ENCODE results near the gene SDCBP2. TPM values are rescaled to one million over a fixed set of nuclear protein-coding genes. Genes with fewer than 3 reads are reported as not detected.

SDCBP2 gene
- total RNA-seq, 2 experiments from 2014 or later, result 1.9 to 2.0 TPM

DNA sequence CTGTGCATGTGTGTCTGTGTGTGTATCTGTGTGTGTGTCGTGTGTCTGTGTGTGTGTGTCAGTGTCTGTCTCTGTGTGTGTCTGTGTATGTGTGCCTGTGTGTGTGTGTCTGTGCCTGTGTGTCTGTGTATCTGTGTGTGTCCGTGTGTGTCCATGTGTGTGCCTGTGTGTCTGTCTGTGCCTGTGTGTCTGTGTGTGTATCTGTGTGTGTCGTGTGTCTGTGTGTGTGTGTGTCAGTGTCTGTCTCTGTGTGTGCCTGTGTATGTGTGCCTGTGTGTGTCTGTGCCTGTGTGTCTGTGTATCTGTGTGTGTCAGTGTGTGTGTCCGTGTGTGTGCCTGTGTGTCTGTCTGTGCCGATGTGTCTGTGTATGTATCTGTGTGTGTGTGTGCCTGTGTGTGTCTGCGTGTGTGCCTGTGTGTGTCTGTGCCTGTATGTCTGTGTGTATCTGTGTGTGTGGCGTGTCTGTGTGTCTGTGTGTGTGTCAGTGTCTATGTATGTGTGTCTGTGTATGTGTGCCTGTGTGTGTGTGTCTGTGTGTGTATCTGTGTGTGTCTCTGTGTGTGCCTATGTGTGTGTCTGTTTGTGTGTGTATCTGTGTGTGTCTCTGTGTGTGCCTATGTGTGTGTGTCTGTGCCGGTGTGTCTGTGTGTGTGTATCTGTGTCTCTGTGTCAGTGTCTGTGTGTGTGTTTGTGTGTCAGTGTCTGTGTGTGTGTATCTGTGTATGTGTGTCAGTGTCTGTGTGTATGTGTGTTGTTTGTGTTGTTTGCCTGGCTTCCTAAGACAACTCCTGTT is 51.2 kb downstream of the SDCBP2 start:
- Mint-ChIP-seq H3K36me3 (ENCODE audit: low read depth) (no peaks in the 10 kb centered on the region), H3K4me1 (ENCODE audit: low read depth) (peaks cover 7% of the 10 kb centered on the region), H3K27ac (no peak overlapping the region), H3K27me3 (ENCODE audit: low read depth) (no peaks in the 10 kb centered on the region), H3K4me3 (no peak overlapping the region), H3K9me3 (ENCODE audit: insufficient read depth) (no peaks in the 10 kb centered on the region)
- no peak for ATAC-seq
- peak; percentile 13 for DNase-seq
- POLR2A ChIA-PET, result no interaction called here
- CTCF ChIA-PET, result no interaction called here

DNA sequence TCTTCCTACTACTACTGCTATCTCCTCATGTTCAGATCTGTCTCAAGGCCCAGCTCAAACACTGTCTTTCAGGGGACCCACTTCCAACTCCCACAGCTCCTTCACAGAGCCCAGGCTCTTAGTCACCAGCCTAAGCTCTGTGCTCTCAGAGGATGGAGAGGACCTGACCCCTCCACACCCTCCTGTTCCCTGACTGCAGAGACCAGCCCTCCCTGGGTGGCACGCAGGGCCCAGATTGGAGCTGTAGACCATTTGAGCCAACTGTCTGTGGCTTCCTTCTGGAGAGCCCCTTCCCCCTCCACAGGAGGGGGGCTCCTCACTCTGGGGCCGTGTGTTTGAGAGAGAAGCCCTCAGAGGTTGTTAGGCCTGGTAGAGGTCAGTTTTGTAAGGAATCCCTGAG is 53.0 kb downstream of the SDCBP2 start:
- DNase-seq (peak; percentile 12), ATAC-seq (no peak)

DNA sequence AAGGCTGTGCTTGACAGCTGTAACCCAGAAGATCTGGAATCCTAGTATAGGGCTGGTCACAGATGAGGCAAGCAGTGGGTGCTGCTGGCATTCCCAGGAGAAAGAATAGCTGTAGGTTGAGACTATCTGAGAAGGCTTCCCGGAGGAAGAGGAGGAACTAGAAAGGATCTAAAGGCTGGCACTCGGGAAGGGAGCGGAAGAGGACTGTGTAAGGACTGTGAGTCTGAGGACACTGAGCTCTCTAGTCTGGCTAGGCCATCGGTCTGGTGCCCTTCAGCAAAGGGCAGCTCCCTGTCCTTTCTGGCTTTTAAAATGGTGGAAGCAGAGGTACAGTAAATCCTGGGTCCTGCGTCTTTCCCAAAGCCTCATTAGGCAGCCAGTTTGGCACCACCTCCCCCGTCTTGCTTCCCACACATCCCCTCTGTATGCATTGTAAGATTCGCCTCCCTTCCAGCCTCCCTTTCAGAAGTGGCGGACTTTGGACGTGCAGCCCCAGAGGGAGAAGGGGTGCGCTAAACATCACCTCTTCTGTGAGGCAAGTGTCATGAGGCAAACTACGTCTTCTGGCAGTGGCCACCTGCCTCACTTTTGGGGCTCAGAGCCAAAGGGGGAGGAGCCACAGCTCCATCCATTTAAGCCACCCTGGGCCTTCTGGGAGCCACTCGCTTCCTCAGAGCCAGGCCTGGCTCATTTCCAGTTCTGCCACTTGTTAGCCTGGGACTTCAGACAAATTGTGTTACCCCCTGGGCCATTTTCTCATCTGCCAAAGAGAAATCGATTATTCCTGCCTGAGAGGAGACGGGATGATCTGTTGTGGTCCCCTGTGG is 54.2 kb downstream of the SDCBP2 start:
- no peaks in the 10 kb centered on the region for H3K36me3 Mint-ChIP-seq (ENCODE audit: low read depth)
- H3K4me1 Mint-ChIP-seq (ENCODE audit: low read depth), result peaks cover 2% of the 10 kb centered on the region
- H3K27ac Mint-ChIP-seq, result no peak overlapping the region
- POLR2A ChIA-PET, result interaction anchor here (0.6 to 1.5 kb wide), 4 partner anchors 9 to 431 kb away, joined by 3 to 6 read pairs (median 3); partner anchors contain the start of gene SNPH
- H3K9me3 Mint-ChIP-seq (ENCODE audit: insufficient read depth), result no peaks in the 10 kb centered on the region
- DNase-seq (peak; percentile 17), ATAC-seq (no peak)
- CTCF ChIA-PET, result interaction anchor here (1.4 kb wide), 1 partner anchor 27 kb away, joined by 3 read pairs; no protein-coding TSS in a partner anchor
- no peaks in the 10 kb centered on the region for H3K27me3 Mint-ChIP-seq (ENCODE audit: low read depth)
- H3K4me3 Mint-ChIP-seq, result no peak overlapping the region

More for the DNA sequence above, 53.0 kb downstream of the SDCBP2 start:
- ChIA-PET CTCF (no interaction called here), POLR2A (interaction anchor here (1.5 kb wide), 1 partner anchor 10 kb away, joined by 6 read pairs; the partner anchor contains the start of gene SNPH)
- no peaks in the 10 kb centered on the region for H3K27me3 Mint-ChIP-seq (ENCODE audit: low read depth)
- H3K27ac Mint-ChIP-seq, result peak overlapping the region; percentile 1
- peaks cover 2% of the 10 kb centered on the region for H3K4me1 Mint-ChIP-seq (ENCODE audit: low read depth)
- H3K4me3 Mint-ChIP-seq, result no peak overlapping the region
- H3K9me3 Mint-ChIP-seq (ENCODE audit: insufficient read depth), result no peaks in the 10 kb centered on the region
- H3K36me3 Mint-ChIP-seq (ENCODE audit: low read depth), result no peaks in the 10 kb centered on the region

DNA sequence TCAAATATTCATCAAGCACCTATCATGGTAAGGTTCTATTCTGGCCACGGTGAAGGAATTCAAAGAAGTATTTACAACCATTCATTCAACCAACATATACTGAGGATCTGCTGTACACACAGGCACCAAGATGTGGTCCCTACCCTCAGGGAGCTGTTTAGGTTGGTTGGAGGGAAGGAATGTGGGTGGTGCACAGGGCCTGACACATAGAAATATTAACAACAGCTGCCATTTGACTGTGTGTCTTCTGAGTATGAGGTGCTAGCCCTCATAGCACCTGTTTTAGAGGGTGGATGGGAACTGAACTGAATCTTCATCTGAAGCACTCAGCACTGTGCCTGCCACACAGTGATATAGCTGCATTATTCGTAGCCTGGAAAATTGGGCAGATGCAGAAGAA is 55.6 kb downstream of the SDCBP2 start:
- peaks cover 2% of the 10 kb centered on the region for H3K36me3 Mint-ChIP-seq (ENCODE audit: low read depth)
- H3K4me1 Mint-ChIP-seq (ENCODE audit: low read depth), result peaks cover 2% of the 10 kb centered on the region
- DNase-seq (peak; percentile 14), ATAC-seq (no peak)
- no peak overlapping the region for H3K27ac Mint-ChIP-seq
- ChIA-PET POLR2A (interaction anchor here (1.0 kb wide), 1 partner anchor 32 kb away, joined by 3 read pairs; no protein-coding TSS in a partner anchor), CTCF (interaction anchor here (1.1 to 1.7 kb wide), 4 partner anchors 8 to 231 kb away, joined by 3 to 4 read pairs (median 4); no protein-coding TSS in a partner anchor)
- H3K9me3 Mint-ChIP-seq (ENCODE audit: insufficient read depth), result no peaks in the 10 kb centered on the region
- H3K27me3 Mint-ChIP-seq (ENCODE audit: low read depth), result no peaks in the 10 kb centered on the region
- no peak overlapping the region for H3K4me3 Mint-ChIP-seq

DNA sequence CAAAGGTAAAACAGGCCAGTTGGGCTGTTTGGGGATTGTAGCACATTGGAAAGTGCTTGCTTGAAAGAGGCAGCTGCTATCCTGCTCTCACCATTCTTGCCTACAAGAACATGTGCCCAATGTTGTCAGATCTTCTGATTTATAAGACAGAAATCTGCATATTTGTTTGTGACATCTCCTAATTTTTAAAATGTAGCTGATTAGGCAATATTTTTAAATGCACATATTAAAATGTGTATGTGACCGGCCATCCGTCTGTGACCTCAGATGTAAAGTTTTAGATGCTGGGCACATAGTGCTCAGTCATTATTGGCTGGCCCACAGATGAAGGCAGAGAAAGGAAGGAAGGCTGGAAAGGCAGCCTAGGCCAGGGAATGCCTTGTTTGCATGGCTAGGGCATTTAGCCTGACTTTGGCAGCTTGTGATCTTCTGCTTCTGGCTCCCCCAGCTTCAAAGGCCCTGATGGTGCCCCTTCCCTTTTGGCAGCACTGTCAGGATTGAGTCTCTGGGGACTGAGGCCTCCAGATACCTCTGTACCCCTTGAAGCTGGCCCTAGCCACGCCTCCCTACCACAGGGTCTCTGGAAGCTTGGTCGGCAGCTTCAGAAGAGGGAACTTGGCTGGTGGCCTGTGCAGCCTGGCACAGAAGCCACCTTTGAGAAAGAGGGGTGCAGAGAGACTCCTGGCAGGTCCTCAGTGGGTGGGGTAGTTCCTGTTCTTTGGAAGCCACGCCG is 56.4 kb downstream of the SDCBP2 start:
- Mint-ChIP-seq H3K27ac (no peak overlapping the region), H3K4me1 (ENCODE audit: low read depth) (peaks cover 7% of the 10 kb centered on the region), H3K27me3 (ENCODE audit: low read depth) (no peaks in the 10 kb centered on the region), H3K4me3 (no peak overlapping the region), H3K36me3 (ENCODE audit: low read depth) (peaks cover 2% of the 10 kb centered on the region), H3K9me3 (ENCODE audit: insufficient read depth) (no peaks in the 10 kb centered on the region)
- no peak for ATAC-seq
- DNase-seq, result peak; percentile 6
- POLR2A ChIA-PET, result no interaction called here
- CTCF ChIA-PET, result interaction anchor here (0.6 to 1.7 kb wide), 5 partner anchors 9 to 504 kb away, joined by 3 to 4 read pairs (median 4); no protein-coding TSS in a partner anchor

DNA sequence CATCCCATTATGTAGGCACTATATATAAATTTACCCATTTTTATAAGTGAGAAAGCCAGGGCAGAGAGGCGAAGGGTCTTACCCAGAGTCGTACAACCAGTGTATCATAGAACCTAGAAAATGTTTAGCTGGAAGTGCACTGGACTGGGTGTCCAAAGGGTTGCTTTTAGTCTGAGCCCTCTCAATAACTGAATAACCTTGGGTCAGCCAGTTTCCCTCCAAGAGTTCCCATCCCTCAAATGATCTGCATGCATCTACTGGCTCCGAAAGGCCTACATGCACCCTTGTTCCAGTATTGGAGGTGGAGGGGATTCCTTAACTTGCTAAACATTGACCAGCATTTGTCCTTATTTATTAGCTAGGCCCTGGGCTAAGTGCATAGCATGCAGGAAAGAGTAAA is 59.1 kb downstream of the SDCBP2 start:
- ATAC-seq (no peak), DNase-seq (peak; percentile 12)
- no peaks in the 10 kb centered on the region for H3K9me3 Mint-ChIP-seq (ENCODE audit: insufficient read depth)
- ChIA-PET POLR2A (interaction anchor here (1.1 kb wide), 1 partner anchor 22 kb away, joined by 5 read pairs; no protein-coding TSS in a partner anchor), CTCF (interaction anchor here (1.2 to 2.1 kb wide), 2 partner anchors 42 to 45 kb away, joined by 3 to 5 read pairs; no protein-coding TSS in a partner anchor)
- no peak overlapping the region for H3K4me3 Mint-ChIP-seq
- H3K27me3 Mint-ChIP-seq (ENCODE audit: low read depth), result no peaks in the 10 kb centered on the region
- H3K36me3 Mint-ChIP-seq (ENCODE audit: low read depth), result peaks cover 2% of the 10 kb centered on the region
- H3K4me1 Mint-ChIP-seq (ENCODE audit: low read depth), result peaks cover 27% of the 10 kb centered on the region
- no peak overlapping the region for H3K27ac Mint-ChIP-seq

DNA sequence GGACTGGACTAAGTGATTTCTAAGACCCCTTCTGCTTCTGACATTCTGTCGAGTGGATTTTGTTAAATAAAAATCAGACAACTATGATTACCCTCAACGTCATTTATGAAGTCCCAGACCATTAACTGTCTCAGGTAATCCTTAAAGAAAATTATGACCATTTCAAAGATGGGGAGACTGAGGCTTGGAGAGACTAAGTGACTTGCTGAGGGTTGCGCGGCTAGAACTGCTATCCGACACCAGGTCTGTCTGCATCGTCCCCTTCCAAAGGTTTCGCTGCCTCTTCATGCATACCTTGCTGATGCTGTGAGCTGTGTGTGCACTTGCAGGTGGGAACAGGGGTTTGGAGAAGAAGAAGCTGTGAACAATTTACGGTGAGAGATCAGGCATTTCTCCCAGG is 59.7 kb downstream of the SDCBP2 start:
- H3K9me3 Mint-ChIP-seq (ENCODE audit: insufficient read depth), result no peaks in the 10 kb centered on the region
- ChIA-PET CTCF (no interaction called here), POLR2A (no interaction called here)
- H3K36me3 Mint-ChIP-seq (ENCODE audit: low read depth), result peaks cover 2% of the 10 kb centered on the region
- peaks cover 31% of the 10 kb centered on the region for H3K4me1 Mint-ChIP-seq (ENCODE audit: low read depth)
- no peaks in the 10 kb centered on the region for H3K27me3 Mint-ChIP-seq (ENCODE audit: low read depth)
- DNase-seq (no peak), ATAC-seq (no peak)
- no peak overlapping the region for H3K27ac Mint-ChIP-seq
- no peak overlapping the region for H3K4me3 Mint-ChIP-seq

DNA sequence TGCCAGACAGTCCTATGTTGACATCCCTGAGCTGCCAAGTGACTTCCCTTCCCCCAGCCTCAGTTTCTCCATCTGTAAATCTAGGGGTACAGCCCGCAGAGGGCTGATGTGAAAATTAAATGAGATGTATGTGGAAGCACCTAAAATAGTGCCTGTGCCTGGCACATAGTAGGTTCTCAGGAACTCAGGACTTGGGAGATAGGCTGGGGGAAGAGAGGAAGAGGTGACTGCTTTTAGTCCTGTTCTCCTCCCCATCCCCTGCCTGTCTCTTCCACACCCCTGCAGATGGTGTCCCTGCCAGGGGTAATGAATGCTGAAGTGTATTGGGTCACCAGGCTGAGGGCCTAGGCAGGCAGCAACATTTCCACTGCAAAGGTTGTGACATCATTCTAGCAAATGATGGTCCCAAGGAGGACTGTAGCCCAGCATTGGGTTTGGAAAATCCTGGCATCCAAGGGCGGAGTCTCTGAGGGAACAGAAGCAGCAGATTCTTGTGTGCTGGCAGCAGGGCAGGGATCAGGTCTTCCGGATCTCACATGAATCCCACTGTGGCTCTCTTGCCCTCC is 61.0 kb downstream of the SDCBP2 start:
- Mint-ChIP-seq H3K4me3 (no peak overlapping the region), H3K36me3 (ENCODE audit: low read depth) (peaks cover 8% of the 10 kb centered on the region), H3K4me1 (ENCODE audit: low read depth) (peaks cover 39% of the 10 kb centered on the region), H3K27ac (peak overlapping the region; percentile 50), H3K9me3 (ENCODE audit: insufficient read depth) (peaks cover 6% of the 10 kb centered on the region), H3K27me3 (ENCODE audit: low read depth) (no peaks in the 10 kb centered on the region)
- ChIA-PET POLR2A (no interaction called here), CTCF (no interaction called here)
- DNase-seq (no peak), ATAC-seq (no peak)

DNA sequence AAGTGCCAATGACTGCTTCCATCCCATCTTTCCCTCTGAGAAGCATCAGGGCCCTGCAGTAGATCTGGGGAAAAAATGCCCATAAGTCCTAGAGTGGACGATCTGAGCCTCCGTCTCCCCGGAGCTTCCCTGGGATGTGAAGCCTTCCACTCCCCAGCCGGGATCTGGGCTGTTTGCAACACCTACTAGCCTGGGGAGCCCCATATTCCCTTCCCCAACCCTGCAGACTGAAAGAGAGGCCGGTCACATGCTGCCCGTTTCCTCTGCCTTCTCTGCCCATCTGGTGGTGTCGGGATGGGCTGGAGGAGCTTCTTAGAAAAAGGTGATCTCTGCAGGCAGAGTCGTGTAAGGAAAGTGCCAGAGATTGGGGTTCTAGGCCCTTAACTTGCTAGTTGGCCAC is 61.8 kb downstream of the SDCBP2 start:
- ChIA-PET POLR2A (interaction anchor here (1.1 to 1.3 kb wide), 2 partner anchors 13 to 14 kb away, joined by 3 read pairs; no protein-coding TSS in a partner anchor), CTCF (interaction anchor here (1.6 kb wide), 1 partner anchor 12 kb away, joined by 4 read pairs; no protein-coding TSS in a partner anchor)
- Mint-ChIP-seq H3K4me3 (peak overlapping the region; percentile 88), H3K27ac (no peak overlapping the region), H3K36me3 (ENCODE audit: low read depth) (peaks cover 11% of the 10 kb centered on the region), H3K9me3 (ENCODE audit: insufficient read depth) (peaks cover 13% of the 10 kb centered on the region), H3K27me3 (ENCODE audit: low read depth) (no peaks in the 10 kb centered on the region), H3K4me1 (ENCODE audit: low read depth) (peaks cover 39% of the 10 kb centered on the region)
- no peak for ATAC-seq
- DNase-seq, result no peak

DNA sequence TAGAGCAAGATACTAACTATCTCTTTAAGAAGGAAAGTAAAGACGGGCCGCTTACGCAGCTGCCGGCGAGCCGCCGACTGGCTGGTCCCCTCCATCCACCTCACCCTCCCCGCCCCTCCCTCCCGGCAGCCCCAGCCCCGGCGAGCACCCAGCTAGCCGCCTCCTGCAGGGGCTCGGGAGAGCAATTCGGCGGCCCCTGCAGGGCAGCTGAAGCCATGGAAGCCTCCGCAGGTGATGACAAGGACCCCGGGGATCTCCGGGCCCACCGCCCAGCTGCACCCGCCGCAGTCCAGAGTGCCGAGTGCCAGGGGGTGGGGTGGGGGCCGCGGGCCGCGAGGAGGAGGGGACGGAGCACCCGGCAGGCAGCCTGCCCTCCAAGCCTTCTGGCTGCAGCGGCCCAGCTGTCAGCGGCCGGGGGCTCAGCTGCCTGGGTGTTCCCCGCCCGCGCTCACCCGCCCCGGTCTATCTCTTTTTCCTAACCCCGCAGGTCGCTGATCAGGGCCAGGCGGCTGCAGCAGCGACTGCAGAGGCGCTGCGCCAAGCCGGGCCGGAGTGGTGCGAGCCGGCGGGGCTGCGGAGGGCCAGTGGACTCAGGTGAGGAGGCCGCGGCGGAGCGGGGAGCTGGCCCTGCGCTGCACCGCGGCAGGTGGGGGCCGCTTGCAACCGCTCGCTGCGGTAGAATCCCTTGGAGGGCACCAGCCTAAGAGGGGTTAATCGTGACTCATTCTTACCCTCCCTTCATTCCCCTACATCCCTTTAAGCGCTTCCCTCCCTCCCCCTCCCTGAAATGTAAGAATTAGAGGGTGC is 62.6 kb downstream of the SDCBP2 start, which contains the start of gene SNPH:
TSS of gene SNPH (plus strand) at position 128 of the 807 bp plus-strand sequence. CDS start 29,946 bp downstream, outside the sequence.
- ATAC-seq, result peak; percentile 95
- peaks cover 11% of the 10 kb centered on the region for H3K36me3 Mint-ChIP-seq (ENCODE audit: low read depth)
- peak within 1 kb of the TSS; percentile 93 for H3K27ac Mint-ChIP-seq
- peak within 1 kb of the TSS; percentile 88 for H3K4me3 Mint-ChIP-seq
- no peaks in the 10 kb centered on the region for H3K27me3 Mint-ChIP-seq (ENCODE audit: low read depth)
- peaks cover 38% of the 10 kb centered on the region for H3K4me1 Mint-ChIP-seq (ENCODE audit: low read depth)
- ChIA-PET POLR2A (interaction anchor here (0.6 to 1.3 kb wide), 5 partner anchors 9 to 69 kb away, joined by 3 to 6 read pairs (median 3); no protein-coding TSS in a partner anchor), CTCF (interaction anchor here (0.8 to 1.9 kb wide), 5 partner anchors 12 to 510 kb away, joined by 3 to 8 read pairs (median 4); no protein-coding TSS in a partner anchor)
- DNase-seq, result peak; percentile 84
- H3K9me3 Mint-ChIP-seq (ENCODE audit: insufficient read depth), result peaks cover 15% of the 10 kb centered on the region

Data from activated CD8-positive, alpha-beta T cell treated with anti-CD3 and anti-CD28 coated beads, Interleukin-2, amount 10 ng/mL, durations not matched to agents 7 days and 5 days (primary cell).